Gastrocnemius medialis (tissue), 4 donors: ENCODE measurements around the gene ORAI2.
A peak's percentile ranks its signal among the peaks of the same experiment; 100 is the strongest.

Source experiments
- CTCF ChIP-seq, 5 experiments: fragments of 450-650 bp in 3 of 5; fragments of 200-600 bp in 2 of 5; sonication (generic) in 2 of 5; IDR thresholded peaks in 4 of 5; conservative IDR thresholded peaks in 1 of 5; 1 replicate in 4 of 5; 2 replicates in 1 of 5; pipeline ENCODE4 v1.5.1; 2016 to 2019; ENCODE audit warnings: antibody characterized with exemption in 5 of 5, mild to moderate bottlenecking in 3 of 5, moderate library complexity in 3 of 5
- POLR2A ChIP-seq, 2 donors: fragments of 450-650 bp; IDR thresholded peaks; one replicate each; pipeline ENCODE4 v1.6.1; 2017; ENCODE audit warnings: antibody characterized with exemption in 2 of 2, mild to moderate bottlenecking in 2 of 2, moderate library complexity in 2 of 2

- peak in 4 of 5 experiments; percentile 19 to 36 (median 31) for TF ChIP-seq CTCF (IDR thresholded peaks at IDR 0.05 in 4 of 5, conservative IDR thresholded peaks at IDR 0.05 in 1 of 5)
- TF ChIP-seq POLR2A (IDR thresholded peaks at IDR 0.05) = peak; percentile 57 to 60
Measured at GRCh38 chr7:102464577-102465280, 31.4 kb downstream of the ORAI2 start, which contains the start of the genes ALKBH4 and LRWD1.
